Posterior cingulate gyrus (tissue), 11 donors: ENCODE data around the gene GRIA1.

Source experiments
- DNase-seq, 10 donors: peaks; one replicate each; pipeline versions ENCODE4 v3.0.0 to v3.0.0-alpha.2; 2020 to 2021; ENCODE audit warnings: mixed read lengths in 3 of 10
- intact Hi-C: fragments of 100-400 bp; cut with DNase I; formaldehyde crosslinking; loops from one replicate; pipeline ENCODE4 v1.15.1; 2023

GRIA1 gene

DNA sequence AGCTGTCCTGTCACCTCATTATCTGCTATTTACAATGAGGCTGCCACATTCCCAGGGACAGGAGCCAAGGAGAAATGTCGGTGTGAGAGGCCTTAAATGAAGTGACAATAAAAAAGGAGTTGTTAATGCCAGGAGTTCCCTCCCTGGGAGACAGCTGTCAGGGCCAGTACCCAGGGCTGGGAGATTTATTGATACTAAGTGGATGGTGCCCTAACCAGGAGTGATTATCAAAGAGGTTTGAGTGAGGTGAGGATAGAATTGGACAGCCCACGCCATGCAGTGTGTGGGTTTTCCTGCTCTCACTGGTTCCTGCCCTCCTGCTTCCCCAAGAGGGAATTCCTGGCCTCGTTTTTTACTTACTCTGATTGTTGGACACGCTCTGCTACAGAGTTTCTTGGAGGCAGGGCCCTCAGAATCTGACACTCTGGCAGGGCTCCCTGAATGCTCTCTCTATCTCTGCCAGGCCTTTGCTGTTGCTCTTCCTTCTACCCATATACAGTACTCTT lies 150.8 kb downstream of the GRIA1 start:
- intact Hi-C loops = no loop called here
- DNase-seq = no peak

DNA sequence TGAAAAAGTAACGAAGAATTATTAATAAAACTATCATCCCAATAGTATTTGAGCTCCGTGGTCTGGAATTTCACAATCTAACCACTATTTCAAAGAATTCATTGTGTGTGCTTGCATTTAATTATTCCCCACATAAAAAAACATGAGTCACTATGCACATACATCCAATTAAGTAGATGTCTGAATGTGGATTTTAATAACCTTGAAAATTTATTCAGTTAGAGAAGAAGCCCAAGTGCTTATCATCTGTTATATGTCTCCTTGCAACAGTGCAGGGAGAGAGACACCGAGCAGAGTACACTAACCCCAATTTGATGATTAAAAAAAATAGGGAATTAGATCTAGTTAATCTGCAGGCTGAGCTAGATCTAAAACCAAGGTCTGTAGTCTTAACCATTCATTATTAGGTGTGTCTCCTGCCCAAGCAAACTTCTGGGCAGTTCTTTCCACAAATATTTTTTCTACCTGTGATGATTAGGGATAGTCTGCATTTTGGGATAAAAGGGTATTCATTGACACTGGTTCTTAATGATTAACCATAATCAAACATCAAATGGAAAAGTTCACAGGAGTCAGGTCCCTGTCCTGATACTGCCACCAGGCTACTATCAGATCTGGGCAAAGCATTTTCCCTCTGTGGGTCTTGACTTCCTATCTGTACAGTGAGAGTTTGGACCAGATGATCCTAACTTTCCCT lies 164.2 kb downstream of the GRIA1 start:
- DNase-seq = no peak
- intact Hi-C loops = no loop called here

DNA sequence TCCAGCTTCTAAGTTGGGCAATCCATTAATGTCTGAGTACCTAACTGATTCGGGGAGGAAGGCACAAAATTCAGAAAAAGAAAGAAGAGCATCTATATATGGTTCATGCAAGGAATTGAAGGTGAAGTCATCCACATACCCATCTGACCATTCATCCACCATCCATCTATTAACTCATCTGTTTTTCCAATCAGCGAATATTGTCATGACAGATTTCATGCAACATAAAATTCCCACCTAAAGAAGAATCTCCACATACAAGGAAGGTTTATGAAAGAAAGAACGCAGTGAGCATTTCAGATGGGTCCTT lies 164.7 kb downstream of the GRIA1 start:
- intact Hi-C loops = no loop called here
- no peak for DNase-seq

DNA sequence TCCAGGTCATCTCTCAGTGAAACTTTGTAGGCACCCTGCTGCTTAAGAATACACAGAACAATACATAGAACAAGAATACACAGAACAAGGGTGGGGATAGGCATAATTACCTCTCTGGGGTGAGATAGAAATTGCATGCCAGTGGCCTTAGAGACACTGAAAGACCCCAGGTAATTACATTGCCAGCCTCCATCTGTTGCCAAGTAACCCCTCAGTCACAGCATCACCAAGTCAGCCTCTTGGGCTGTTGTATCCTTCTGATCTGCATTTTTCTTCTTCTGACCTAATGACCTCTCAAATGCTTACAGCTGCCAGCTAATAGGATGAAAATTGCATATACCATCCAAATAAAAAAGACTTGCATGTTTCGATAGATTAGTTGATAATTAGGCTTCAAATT lies 167.7 kb downstream of the GRIA1 start:
- no peak for DNase-seq
- intact Hi-C loops = no loop called here

DNA sequence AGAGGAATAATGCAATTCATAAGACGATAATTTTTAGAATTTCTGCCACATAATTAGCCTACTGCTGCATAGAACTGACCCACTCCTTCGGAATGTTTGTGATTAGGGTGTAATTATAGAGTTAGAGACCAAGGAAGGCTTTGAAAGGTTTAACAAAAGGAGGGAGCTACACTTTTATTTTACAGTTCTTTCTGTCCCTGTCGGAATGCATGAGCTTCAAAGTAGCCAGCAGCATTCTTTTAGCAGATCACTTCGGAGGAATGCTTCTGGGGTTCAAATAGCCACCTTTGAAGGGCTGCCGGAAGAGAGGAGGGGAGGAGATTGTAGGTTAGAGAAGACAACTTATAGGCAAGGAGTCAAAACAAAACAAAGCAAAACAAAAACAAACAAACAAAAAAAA lies 168.1 kb downstream of the GRIA1 start:
- no peak for DNase-seq
- intact Hi-C loops = no loop called here

DNA sequence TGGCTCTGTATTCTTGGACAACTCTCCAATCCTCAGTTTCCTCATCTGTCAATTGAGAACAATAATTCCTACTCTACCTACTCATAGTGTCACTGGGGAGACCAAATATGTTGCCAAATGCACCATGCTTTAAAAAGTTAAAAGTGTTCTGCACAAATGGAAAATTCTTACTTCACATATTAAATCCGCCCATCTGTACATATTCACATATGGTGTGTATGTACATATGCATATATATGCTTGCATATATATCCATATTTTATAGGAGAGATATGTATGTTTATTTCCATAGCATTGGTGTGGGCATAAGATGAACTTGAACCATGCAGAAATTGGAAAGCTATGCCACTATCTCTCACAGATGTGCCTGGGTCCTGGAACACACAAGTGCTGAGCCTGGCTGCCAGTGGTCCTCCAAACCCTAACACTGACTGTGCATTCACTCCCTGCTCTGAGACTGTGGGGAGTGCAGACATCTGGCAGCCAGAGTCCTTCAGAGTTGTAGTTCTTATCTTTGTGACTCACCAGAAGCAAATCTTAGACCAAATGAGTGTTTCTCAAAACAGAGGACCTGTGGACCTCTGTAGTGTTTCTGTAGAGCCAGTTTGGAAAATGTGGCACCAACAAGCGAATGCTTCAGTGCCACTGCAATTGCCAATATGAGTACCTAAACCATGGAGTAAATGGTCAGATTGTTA lies 168.7 kb downstream of the GRIA1 start:
- no peak for DNase-seq
- intact Hi-C loops = no loop called here

DNA sequence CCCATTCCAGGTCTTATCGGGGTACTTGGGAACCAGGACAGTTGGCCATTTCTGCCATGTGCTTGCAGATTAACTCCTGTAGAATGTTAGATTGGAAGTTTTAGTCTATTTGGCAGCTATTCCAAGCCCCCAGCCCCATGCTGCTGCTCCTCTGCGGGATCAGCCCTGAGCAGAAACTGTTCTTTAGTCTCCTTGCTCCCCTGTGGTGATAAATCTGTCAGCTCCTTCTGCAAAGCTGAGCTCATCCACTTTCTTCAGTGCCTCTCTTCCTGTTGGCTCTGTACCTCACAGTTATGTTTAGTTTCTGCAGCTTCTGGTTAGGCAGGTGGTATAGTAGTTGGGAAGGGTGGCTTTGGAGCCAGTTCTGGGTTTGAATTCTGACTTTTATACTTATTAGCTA lies 170.4 kb downstream of the GRIA1 start:
- no peak for DNase-seq
- intact Hi-C loops = no loop called here

DNA sequence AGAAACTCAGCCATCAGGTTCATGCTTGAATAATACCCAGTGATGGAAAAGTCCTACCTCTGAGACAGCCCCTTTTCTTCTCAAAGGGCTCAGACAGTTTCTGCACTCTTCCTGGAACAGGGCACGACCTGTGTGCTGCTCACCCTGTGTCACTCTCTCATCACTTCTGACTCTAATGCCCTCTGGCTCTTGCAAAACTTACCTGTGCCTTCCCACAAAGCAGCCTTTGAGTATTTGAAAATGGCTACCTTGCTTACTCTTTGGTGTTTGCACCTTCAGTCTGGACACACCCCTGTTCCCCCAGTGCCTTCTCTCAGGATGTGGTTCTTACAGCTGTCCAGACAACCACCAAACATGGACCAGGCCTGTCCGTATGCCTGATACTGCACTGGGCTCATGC lies 171.4 kb downstream of the GRIA1 start:
- DNase-seq = no peak
- intact Hi-C loops = no loop called here

DNA sequence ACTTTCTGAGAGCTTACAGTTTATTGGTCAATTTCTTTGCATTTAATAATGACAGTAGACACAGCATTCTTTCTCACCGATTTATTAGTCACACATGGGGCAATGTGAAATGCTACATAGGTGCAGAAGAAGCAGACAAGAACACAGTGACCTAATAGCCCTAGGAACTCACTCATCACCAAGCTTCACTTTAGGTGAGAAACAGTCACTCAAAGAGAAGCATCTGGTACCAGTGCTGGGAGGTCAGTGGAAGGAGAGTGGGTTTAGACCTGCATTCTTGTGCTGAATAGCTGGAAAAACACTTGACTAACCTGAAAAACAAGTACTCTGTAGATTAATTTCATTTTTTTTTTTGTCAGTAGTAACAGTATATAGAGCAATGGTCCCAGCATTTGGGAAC lies 179.6 kb downstream of the GRIA1 start:
- DNase-seq = no peak
- intact Hi-C loops = no loop called here

DNA sequence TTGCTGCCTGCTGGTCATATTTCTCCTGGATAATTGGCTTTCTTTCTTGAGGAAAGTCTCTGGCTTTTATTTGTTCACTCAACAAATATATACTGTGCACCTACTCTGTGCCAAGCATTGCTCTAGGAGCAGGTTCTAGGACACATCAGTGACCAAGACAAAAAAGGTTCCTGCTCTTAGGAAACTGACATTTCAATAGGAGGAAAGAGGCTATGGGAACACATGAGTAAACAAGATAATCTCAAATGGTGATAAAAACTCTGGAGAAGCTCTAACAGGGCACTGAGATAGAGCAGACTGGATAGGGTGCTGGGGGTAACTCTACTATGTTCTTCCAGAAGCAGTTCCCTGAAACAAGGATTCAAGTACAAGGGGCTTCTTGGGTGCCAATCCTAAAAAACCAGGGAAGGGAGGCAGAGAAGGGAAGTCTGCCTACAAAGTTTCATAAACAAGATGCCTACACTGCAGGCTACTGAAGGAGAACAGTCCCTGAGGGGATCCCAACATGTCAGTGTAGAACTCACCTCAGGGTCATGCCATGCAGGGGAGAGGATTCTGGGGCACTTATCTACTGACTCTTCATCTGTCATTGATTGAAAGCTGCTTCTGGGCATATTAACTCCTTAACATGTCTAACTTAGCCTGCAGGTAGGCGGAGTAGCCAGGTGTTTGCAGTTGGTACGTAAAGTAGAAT lies 181.3 kb downstream of the GRIA1 start:
- intact Hi-C loops = no loop called here
- DNase-seq = no peak

DNA sequence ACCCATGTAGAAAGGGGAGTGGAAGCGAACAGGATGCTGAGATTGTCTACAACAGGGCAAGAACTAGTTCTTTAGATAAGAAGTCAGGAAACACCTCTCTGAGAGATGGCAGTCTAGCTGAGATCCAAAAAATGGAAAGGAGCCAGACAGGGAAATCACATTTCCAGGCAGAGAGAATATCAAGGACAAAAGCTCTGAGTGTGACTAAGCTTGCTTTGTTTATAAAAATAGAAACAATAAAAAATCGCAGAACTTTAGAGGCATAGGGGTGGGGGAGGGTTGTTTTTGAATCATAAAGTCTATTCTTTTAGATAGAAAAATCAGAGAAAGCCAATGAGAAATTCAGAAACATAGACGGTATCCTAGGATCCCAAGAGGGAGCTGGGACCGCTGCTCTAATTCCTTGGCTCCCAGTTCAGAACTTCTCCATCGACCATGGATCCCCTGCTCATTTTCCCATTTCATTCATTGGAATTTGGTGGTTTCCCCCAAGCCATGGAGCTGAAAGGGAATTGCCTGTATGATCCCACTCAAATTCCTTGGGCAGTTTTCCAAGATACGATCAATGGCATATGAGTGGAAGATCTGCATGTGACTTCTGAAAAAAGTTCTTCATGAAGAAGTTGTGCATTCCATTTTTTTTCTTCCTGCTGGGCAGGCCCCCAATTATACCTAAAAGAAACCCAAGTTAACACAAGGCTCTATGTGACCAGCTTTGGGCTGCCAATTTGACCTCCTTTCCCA lies 182.0 kb downstream of the GRIA1 start:
- intact Hi-C loops = no loop called here
- DNase-seq = no peak

DNA sequence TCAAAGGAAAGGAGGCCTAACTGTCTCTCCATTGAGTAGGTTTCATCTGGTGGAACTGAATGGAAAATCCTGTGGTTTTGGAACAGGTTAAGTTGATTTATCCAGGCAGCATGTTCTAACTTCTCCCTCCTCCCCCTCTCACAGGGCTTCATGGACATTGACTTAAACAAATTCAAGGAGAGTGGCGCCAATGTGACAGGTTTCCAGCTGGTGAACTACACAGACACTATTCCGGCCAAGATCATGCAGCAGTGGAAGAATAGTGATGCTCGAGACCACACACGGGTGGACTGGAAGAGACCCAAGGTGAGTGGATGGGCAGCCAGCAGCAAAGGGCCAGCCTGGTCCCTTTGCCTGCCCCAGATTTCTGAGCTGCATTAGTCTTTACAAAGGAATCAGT lies 183.9 kb downstream of the GRIA1 start:
- intact Hi-C loops = no loop called here
- no peak for DNase-seq

DNA sequence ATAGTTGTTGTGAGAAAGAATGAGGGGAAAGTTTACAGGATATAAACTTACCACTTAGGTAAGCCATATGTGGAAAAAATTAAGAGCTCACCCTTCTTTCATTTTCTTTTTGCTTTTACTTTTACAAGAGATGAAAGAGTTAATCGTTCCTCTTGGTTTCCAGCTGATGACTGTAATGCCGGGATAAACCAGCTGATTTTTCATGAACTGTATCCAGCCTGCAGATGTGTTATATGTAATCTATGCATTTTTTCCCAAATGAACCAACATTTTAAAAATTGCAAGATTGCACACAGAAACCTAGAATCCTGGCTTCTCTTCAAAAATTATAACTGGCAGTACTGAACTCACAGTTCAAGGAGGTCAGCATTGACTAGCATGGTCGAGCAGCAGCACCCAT lies 185.9 kb downstream of the GRIA1 start:
- intact Hi-C loops = no loop called here

DNA sequence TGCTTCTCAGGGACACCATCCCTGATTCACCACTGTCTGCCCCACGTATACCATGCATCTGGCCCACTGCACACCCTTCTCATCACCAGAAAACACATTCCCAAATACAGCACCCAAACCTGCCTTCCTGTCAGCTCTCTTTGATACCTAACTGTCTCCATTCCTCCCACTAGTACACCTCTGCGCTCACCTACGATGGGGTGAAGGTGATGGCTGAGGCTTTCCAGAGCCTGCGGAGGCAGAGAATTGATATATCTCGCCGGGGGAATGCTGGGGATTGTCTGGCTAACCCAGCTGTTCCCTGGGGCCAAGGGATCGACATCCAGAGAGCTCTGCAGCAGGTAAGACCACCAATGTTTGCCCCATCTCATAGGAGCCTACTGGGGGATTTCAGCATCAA lies 186.4 kb downstream of the GRIA1 start:
- intact Hi-C loops = no loop called here
- DNase-seq = no peak

More for the DNA sequence above, 185.9 kb downstream of the GRIA1 start:
- no peak for DNase-seq

DNA sequence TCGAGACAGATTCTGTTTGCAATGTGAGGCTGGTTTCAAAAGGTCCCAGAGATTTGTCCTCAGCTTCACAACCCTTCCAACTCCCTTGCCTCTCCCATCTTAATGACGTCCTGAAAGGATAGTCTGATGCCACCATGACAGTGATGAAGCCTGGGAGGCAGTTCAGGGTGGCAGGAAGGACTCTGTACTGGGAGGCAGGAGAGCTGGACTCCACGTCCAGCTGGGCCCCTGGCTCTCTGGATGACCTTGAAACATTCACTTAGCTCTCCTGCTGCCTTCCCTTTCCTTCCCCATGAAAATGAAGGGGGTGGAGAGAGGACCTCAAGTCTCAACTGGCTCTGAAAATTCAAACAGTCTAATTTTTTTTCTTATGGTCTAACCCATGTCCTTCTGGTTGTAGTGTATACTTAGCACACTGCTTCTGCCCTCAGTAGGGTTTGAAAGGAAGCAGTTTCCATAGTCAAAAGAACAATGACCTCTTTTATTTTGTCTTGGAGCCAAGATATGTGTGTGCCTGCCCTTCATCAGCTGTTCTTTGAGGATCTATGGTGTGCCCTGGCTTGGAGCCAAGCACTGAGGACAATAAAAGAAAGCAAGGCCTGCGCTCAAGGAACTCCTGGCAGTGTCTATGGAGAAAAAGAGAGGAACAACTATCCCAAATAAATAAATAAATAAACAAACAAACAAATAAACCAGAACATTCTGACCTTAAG lies 188.3 kb downstream of the GRIA1 start:
- DNase-seq = no peak
- intact Hi-C loops = no loop called here

DNA sequence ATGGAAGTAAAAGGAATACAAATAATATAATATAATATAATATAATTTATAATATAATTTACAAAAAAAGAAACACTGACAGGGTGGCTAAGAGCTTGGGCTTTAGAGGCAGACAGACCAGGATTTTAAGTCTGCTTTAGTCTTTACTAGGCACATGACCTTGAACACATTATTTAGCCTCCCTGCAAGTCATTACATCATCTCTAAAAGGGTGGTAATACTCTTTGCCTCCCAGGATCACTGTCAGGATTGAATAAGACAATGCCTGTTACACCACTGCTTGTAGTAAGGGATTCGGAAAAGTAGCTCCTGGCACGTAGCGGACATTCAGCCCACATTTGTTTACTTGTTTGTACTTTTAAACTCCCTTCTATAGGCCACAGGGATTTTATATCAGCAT lies 199.8 kb downstream of the GRIA1 start:
- DNase-seq = no peak
- intact Hi-C loops = no loop called here

DNA sequence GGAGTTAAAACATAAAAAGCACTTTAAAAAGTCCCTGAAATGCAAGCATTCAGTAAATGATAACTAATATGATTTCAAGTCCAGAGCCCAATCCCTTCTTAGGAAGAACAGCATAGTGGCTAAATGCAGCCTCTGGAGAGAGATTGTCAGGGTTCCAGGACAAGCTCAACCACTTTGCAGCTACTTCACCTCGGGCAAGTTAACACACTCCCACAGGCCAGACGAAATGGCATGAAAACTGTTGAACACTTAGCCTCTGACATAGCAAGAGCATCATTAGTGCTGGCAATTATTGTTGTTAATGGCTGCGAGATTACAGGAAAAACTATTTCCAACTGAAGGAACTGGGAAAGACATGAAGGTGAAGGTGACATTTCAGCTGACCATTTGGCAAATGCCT lies 205.8 kb downstream of the GRIA1 start:
- DNase-seq = no peak
- intact Hi-C loops = no loop called here

DNA sequence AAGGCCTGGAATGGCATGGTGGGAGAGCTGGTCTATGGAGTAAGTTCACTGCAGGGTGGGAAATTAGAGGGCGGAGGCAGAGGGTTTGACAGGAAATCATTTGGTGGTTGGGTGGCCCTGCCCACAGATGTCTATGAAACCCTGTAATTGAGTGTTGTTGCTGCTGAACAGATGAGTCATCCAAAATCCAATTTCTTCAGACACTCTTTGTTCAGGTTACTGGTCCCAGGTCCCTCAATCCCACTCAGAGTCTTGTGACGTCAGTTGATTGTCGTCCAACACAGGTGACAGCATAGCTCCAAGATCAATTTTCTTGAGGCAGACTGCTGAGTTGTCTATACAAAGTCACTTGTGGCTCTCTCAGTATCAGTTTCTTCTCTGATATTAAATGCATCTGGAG lies 208.6 kb downstream of the GRIA1 start:
- intact Hi-C loops = no loop called here
- DNase-seq = no peak

DNA sequence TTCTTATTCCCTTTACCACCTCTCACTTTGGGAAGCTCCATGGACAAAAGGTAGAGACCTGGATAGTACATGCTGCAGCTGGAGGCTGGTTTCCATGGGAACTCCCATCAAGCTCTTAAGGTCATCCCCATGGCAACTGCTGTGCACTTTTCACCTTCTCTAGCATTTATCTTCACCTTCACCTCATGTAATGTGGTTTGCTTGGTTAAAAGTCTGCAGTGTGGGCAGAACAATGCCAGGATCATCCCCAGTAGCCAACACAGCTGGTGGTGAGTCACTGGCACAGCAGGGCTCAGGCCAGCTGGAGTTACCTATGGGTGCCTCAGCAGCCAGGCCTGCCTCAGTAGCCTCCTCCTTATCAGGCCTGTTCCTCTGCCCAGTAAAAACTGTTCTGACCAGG lies 210.5 kb downstream of the GRIA1 start:
- peak in 2 of 10 donors; percentile 47 to 77 for DNase-seq
- intact Hi-C loops = no loop called here

DNA sequence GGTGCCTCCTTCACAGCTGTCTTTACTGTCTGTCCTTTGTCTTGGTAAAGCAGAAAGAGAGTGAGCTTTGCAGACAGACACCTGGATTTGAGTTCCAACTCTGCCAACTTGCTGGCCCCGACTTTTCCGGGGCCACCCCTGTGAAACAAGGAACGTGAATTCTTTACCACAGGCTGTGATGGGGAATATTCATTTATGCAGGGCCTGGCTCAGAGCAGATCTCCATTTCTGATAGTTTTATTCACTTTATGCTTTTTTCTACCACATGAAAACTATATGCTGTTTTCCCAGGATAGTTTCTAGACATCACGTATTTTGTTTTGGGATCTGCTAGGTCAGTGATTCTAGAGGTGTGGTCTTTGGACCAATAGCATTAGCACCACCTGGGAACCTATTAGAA lies 211.8 kb downstream of the GRIA1 start:
- intact Hi-C loops = no loop called here

DNA sequence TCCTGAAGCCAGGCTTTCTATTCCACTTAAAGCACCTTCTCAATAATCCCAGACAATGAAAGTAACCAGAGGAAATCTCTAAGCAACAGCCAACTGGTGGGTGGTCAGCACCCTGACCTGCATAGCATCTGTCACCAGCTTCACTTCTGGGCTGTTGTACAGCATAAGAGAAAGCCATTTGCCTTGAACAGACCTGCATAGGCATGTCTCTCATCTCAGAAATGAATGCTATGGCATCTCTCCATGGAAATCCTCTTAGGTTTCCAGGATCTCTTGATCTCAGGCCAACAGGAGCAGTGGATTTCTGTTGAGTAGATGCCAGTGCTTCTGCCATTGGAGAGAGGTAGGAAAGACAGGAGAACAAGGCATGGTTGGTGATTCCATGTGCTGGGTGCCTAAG lies 213.6 kb downstream of the GRIA1 start:
- DNase-seq = no peak
- intact Hi-C loops = no loop called here

More for the DNA sequence above, 211.8 kb downstream of the GRIA1 start:
- DNase-seq = no peak
